Vagina (tissue), 2 donors: ENCODE measurements around the gene NRARP. TPM values are rescaled to one million over a fixed set of nuclear protein-coding genes. Genes with fewer than 3 reads are reported as not detected.
"Not testable (repeated sequence)": the region's sequence is repeated elsewhere in the genome, so short reads cannot be mapped to it uniquely, and the experiment has no call there.

Experiments
- DNase-seq, 2 donors: peaks; one replicate each; pipeline ENCODE4 v3.0.0-alpha.2; 2017; ENCODE audit errors: extremely low spot score in 2 of 2
- H3K27ac ChIP-seq: fragments of 200-600 bp; sonication (generic); one replicate; pipeline ENCODE4 v1.5.1; 2019
- H3K27me3 ChIP-seq: fragments of 200-600 bp; sonication (generic); one replicate; pipeline ENCODE4 v1.5.1; 2019
- H3K36me3 ChIP-seq, 2 donors: fragments of 200-600 bp; sonication (generic); one replicate each; pipeline ENCODE4 v1.5.1; 2017 to 2019
- H3K4me1 ChIP-seq: fragments of 200-600 bp; sonication (generic); one replicate; pipeline ENCODE4 v1.5.1; 2019
- H3K4me3 ChIP-seq, 2 donors: fragments of 200-600 bp; sonication (generic); 1 replicate in 1 of 2; 2 replicates in 1 of 2; pipeline ENCODE4 v1.5.1; 2016 to 2019
- H3K9me3 ChIP-seq: fragments of 200-600 bp; sonication (generic); one replicate; pipeline ENCODE4 v1.5.1; 2019
- POLR2A ChIP-seq, 2 donors: fragments of 450-650 bp; IDR thresholded peaks; one replicate each; pipeline ENCODE4 v1.6.1; 2017; ENCODE audit warnings: antibody characterized with exemption in 2 of 2, mild to moderate bottlenecking in 2 of 2, moderate library complexity in 2 of 2
- POLR2AphosphoS5 ChIP-seq, 2 donors: sonication (generic); formaldehyde crosslinking; IDR thresholded peaks; one replicate each; pipeline ENCODE4 v1.9.0; 2017; ENCODE audit warnings: antibody characterized with exemption in 2 of 2, mild to moderate bottlenecking in 2 of 2, low read depth in 1 of 2; ENCODE audit not compliant: insufficient read depth in 1 of 2
- intact Hi-C: fragments of 100-400 bp; cut with DNase I; formaldehyde crosslinking; loops from one replicate; pipeline ENCODE4 v1.15.1; 2023
- total RNA-seq: library from RNA; depleted of rRNA; stranded (reverse); fragments of >200 nt; gene quantifications from one replicate; pipeline ENCODE4 v1.2.3, GENCODE V29; 2016
- TF ChIP-seq, protein P1 (sequence below), 3 experiments: fragments of 450-650 bp in 2 of 3; fragments of 200-600 bp in 1 of 3; sonication (generic) in 1 of 3; IDR thresholded peaks; one replicate each; pipeline ENCODE4 v1.5.1; 2017 to 2019; ENCODE audit warnings: antibody characterized with exemption in 3 of 3, mild to moderate bottlenecking in 2 of 3, moderate library complexity in 2 of 3

Gene NRARP
- total RNA-seq, 1 donor from 2014 or later = 29.5 TPM

DNA sequence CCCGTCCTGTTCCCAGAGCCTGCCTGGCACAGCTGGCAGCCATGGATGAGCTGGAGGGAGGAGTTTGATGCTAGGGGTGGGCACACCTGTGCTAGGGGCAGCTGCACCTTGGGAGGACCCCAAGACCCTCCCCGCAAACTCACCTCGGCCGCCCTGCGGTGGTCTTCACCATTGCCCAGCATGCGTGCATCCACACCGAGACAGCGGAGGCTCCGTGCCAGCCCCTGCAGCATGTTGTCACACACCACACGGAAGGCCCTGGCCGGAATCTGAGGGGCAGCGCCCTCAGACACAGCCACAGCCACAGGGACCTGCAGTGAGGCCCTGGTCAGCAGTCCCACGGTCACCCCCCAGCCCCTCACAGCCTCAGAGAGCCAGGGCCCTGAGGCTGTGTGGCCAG, 45.9 kb upstream of the NRARP start:
- TF ChIP-seq POLR2AphosphoS5 (IDR thresholded peaks at IDR 0.05; ENCODE audit: insufficient read depth in 1 of 2, low read depth in 1 of 2) (no peak), POLR2A (IDR thresholded peaks at IDR 0.05) (no peak)
- TF ChIP-seq, protein P1, sequence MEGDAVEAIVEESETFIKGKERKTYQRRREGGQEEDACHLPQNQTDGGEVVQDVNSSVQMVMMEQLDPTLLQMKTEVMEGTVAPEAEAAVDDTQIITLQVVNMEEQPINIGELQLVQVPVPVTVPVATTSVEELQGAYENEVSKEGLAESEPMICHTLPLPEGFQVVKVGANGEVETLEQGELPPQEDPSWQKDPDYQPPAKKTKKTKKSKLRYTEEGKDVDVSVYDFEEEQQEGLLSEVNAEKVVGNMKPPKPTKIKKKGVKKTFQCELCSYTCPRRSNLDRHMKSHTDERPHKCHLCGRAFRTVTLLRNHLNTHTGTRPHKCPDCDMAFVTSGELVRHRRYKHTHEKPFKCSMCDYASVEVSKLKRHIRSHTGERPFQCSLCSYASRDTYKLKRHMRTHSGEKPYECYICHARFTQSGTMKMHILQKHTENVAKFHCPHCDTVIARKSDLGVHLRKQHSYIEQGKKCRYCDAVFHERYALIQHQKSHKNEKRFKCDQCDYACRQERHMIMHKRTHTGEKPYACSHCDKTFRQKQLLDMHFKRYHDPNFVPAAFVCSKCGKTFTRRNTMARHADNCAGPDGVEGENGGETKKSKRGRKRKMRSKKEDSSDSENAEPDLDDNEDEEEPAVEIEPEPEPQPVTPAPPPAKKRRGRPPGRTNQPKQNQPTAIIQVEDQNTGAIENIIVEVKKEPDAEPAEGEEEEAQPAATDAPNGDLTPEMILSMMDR (IDR thresholded peaks at IDR 0.05) = no peak
- no peak overlapping the region for H3K27ac ChIP-seq
- no peak for DNase-seq
- peaks cover 0 to 18% of the 10 kb centered on the region in 2 donors for H3K36me3 ChIP-seq
- intact Hi-C loops = no loop called here
- no peaks in the 10 kb centered on the region for H3K27me3 ChIP-seq
- no peaks in the 10 kb centered on the region for H3K9me3 ChIP-seq
- no peak overlapping the region for H3K4me3 ChIP-seq
- H3K4me1 ChIP-seq = no peaks in the 10 kb centered on the region

DNA sequence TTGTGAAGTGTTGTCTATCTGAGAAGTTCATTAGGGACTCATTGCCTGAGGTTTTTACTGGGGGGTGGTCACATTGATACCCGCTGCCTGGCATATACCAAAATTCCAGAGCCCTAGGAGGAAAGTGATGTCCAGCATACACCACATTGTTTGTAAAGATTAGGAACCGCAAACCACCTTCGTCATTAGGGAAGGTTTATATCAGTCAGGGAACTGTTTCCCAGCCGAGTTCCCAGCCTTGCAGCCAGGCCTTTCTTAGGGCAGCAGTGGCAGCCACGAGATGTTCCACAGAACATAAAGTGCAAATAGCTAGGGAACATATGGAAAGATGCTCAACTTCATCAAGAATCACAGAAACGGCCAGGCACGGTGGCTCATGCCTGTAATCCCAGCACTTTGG, 40.4 kb upstream of the NRARP start:
- no peak overlapping the region for H3K4me3 ChIP-seq
- TF ChIP-seq, protein P1 (IDR thresholded peaks at IDR 0.05) = no peak
- no peak for TF ChIP-seq POLR2A (IDR thresholded peaks at IDR 0.05)
- no peaks in the 10 kb centered on the region for H3K9me3 ChIP-seq
- H3K27me3 ChIP-seq = no peaks in the 10 kb centered on the region
- peaks cover 0 to 17% of the 10 kb centered on the region in 2 donors for H3K36me3 ChIP-seq
- H3K4me1 ChIP-seq = no peaks in the 10 kb centered on the region
- no peak overlapping the region for H3K27ac ChIP-seq
- DNase-seq = no peak
- intact Hi-C loops = no loop called here

DNA sequence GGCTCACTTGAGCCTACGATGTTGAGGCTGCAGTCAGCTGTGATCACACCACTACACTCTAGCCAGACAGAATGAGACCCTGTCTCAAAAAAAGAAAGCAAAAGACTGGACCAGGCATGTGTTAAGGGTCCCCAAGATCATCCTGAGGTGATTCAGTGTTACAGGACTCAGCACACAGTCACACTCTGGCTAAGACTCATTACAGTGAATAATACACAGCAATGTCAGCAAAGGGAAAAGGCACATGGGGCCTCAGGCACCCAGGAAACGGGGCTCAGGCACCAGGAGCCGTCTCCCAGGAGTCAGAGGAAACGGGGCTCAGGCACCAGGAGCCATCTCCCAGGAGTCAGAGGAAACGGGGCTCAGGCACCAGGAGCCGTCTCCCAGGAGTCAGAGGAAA, 39.2 kb upstream of the NRARP start:
- no peak overlapping the region for H3K4me3 ChIP-seq
- H3K27ac ChIP-seq = no peak overlapping the region
- peaks cover 0 to 4% of the 10 kb centered on the region in 2 donors for H3K36me3 ChIP-seq
- no peaks in the 10 kb centered on the region for H3K27me3 ChIP-seq
- H3K9me3 ChIP-seq = no peaks in the 10 kb centered on the region
- no peaks in the 10 kb centered on the region for H3K4me1 ChIP-seq
- intact Hi-C loops = no loop called here
- DNase-seq = no peak
- no peak for TF ChIP-seq POLR2A (IDR thresholded peaks at IDR 0.05)
- TF ChIP-seq POLR2AphosphoS5 (IDR thresholded peaks at IDR 0.05; ENCODE audit: insufficient read depth in 1 of 2, low read depth in 1 of 2) = no peak
- TF ChIP-seq, protein P1 (IDR thresholded peaks at IDR 0.05) = no peak

DNA sequence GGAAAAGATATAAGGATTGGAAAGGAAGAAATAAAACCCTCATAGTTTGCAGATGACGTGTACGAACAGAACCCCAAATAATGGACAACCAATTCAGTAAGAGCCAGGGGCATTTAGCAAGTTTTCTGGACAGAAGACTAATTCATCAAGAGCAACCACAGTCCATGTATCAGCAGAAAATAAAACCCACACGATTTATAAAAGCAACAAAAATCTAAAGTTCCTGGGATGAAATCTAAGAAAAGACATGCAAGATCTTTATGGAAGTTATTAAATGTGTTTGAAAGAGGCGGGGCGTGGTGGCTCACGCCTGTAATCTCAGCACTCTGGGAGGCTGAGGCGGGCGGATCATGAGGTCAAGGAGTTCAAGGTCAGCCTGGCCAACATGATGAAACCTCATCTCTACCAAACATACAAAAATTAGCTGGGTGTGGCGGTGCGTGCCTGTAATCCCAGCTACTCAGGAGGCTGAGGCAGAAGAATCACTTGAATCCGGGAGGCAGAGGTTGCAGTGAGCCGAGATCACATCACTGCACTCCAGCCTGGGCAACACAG, 37.9 kb upstream of the NRARP start:
- intact Hi-C loops, H3K9me3 ChIP-seq, H3K4me1 ChIP-seq, DNase-seq, H3K27me3 ChIP-seq, H3K27ac ChIP-seq, H3K36me3 ChIP-seq, H3K4me3 ChIP-seq: not testable (repeated sequence)

DNA sequence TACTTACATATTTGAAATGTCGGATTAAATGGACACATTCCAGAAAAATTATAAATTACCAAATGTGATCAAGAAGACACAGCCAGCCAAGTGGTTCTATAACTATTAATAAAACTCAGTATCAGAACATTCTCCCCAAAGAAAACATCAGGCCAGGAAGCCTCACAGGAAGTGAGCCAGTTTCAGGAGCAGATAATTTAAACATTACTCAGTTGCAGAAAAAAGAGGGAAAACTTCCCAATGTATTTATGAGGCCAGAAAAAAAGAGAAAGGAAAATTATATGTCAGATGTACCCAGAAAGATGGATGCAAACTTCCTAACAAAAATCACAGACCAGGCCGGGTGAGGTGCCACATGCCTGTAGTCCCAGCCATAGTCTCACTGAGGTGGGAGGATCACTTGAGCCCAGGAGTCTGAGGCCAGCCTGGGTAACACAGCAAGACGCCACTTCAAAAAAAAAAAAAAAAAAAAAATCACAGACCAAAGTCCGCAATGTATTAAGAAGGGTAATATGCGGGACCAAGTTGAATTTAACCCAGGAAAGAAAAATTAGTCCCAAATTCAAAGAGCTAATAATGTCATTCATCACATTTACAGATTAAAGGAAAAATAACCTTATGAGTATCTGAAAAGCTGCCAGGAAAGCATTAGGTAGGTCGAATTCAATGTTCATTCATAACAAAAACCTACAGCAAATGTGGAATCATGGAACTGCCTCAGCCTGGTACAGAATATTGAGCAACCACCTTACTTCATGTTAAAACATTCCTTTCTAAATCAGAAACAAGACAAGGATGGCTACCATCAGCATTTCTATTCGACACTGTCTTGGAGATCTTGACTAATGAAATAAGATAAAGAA, 37.2 kb upstream of the NRARP start:
- no peak for DNase-seq
- TF ChIP-seq, protein P1 (IDR thresholded peaks at IDR 0.05) = no peak
- TF ChIP-seq POLR2A (IDR thresholded peaks at IDR 0.05) = no peak
- no peak for TF ChIP-seq POLR2AphosphoS5 (IDR thresholded peaks at IDR 0.05; ENCODE audit: insufficient read depth in 1 of 2, low read depth in 1 of 2)
- Histone ChIP-seq H3K4me3 (no peak overlapping the region), H3K4me1 (no peaks in the 10 kb centered on the region), H3K27me3 (no peaks in the 10 kb centered on the region), H3K9me3 (no peaks in the 10 kb centered on the region), H3K36me3 (peaks cover 0 to 4% of the 10 kb centered on the region in 2 donors), H3K27ac (no peak overlapping the region)
- intact Hi-C loops = no loop called here
